Breast epithelium (tissue), 3 donors: ENCODE results near the gene OR51E1.

Source experiments
- CTCF ChIP-seq, 3 donors: fragments of 450-650 bp; IDR thresholded peaks; one replicate each; pipeline ENCODE4 v1.5.1; 2016 to 2017; ENCODE audit warnings: antibody characterized with exemption in 3 of 3, mild to moderate bottlenecking in 3 of 3, moderate library complexity in 3 of 3
- POLR2AphosphoS5 ChIP-seq, 3 donors: sonication (generic); formaldehyde crosslinking; IDR thresholded peaks; one replicate each; pipeline ENCODE4 v1.6.1; 2017; ENCODE audit warnings: antibody characterized with exemption in 3 of 3

GRCh38 chr11:4610258-4610935 lies 33.4 kb upstream of the OR51E1 start:
- TF ChIP-seq CTCF (IDR thresholded peaks at IDR 0.05) (no peak), POLR2AphosphoS5 (IDR thresholded peaks at IDR 0.05) (no peak)
